Vagina (tissue), 2 donors: Measurements from ENCODE around the gene EGF.

Experiments used
- CTCF ChIP-seq, 3 experiments: fragments of 450-650 bp in 2 of 3; fragments of 200-600 bp in 1 of 3; sonication (generic) in 1 of 3; IDR thresholded peaks; one replicate each; pipeline ENCODE4 v1.5.1; 2017 to 2019; ENCODE audit warnings: antibody characterized with exemption in 3 of 3, mild to moderate bottlenecking in 2 of 3, moderate library complexity in 2 of 3
- POLR2A ChIP-seq, 2 donors: fragments of 450-650 bp; IDR thresholded peaks; one replicate each; pipeline ENCODE4 v1.6.1; 2017; ENCODE audit warnings: antibody characterized with exemption in 2 of 2, mild to moderate bottlenecking in 2 of 2, moderate library complexity in 2 of 2

- no peak for TF ChIP-seq POLR2A (IDR thresholded peaks at IDR 0.05)
- no peak for TF ChIP-seq CTCF (IDR thresholded peaks at IDR 0.05)
Measured at GRCh38 chr4:109942292-109942926, 29.7 kb downstream of the EGF start.
